Smooth muscle cell (in vitro differentiated cells): Measurements from ENCODE around the gene MYLK. TPM values are rescaled to one million over a fixed set of nuclear protein-coding genes. Genes with fewer than 3 reads are reported as not detected.

Experiments used
- DNase-seq: peaks from one replicate; lab custom pipeline; 2025; ENCODE audit not compliant: unreplicated experiment; lab: John Stamatoyannopoulos, UW
- H2AFZ ChIP-seq: fragments of 200-600 bp; sonication (generic); 2 replicates; pipeline ENCODE4 v1.6.0; 2016; ENCODE audit warnings: antibody characterized with exemption, low read depth, mild to moderate bottlenecking
- H3F3A ChIP-seq: fragments of 200-600 bp; sonication (generic); 2 replicates; pipeline ENCODE4 v1.6.0; 2017; ENCODE audit warnings: antibody characterized with exemption, low read depth
- H3K27ac ChIP-seq: fragments of 200-600 bp; sonication (generic); 2 replicates; pipeline ENCODE4 v1.5.1; 2016; ENCODE audit warnings: low read depth, mild to moderate bottlenecking
- H3K27me3 ChIP-seq: fragments of 200-600 bp; sonication (generic); 2 replicates; pipeline ENCODE4 v1.6.1; 2016; ENCODE audit warnings: low read depth, mild to moderate bottlenecking
- H3K36me3 ChIP-seq: fragments of 200-600 bp; sonication (generic); 2 replicates; pipeline ENCODE4 v1.5.1; 2016; ENCODE audit warnings: low read depth
- H3K4me1 ChIP-seq: fragments of 200-600 bp; sonication (generic); 2 replicates; pipeline ENCODE4 v1.5.1; 2016; ENCODE audit warnings: low read depth
- H3K4me2 ChIP-seq: fragments of 200-600 bp; sonication (generic); 2 replicates; pipeline ENCODE4 v1.6.0; 2016; ENCODE audit warnings: mild to moderate bottlenecking
- H3K4me3 ChIP-seq: fragments of 200-600 bp; sonication (generic); 2 replicates; pipeline ENCODE4 v1.5.1; 2016; ENCODE audit warnings: mild to moderate bottlenecking
- H3K79me2 ChIP-seq: fragments of 200-600 bp; sonication (generic); 2 replicates; pipeline ENCODE4 v1.6.0; 2016; ENCODE audit warnings: low read depth, mild to moderate bottlenecking
- H3K9ac ChIP-seq: fragments of 200-600 bp; sonication (generic); 2 replicates; pipeline ENCODE4 v1.6.0; 2016; ENCODE audit warnings: low read depth
- H3K9me3 ChIP-seq: fragments of 200-600 bp; sonication (generic); replicated peaks from 2 replicates; pipeline ENCODE4 v1.5.1; 2016; ENCODE audit warnings: low read depth
- H4K20me1 ChIP-seq: fragments of 200-600 bp; sonication (generic); 2 replicates; pipeline ENCODE4 v1.6.0; 2016; ENCODE audit warnings: low read depth
- CTCF ChIP-seq: fragments of 200-600 bp; sonication (generic); IDR thresholded peaks from 2 replicates; pipeline ENCODE4 v1.5.1; 2017; ENCODE audit warnings: borderline replicate concordance, mild to moderate bottlenecking, antibody characterized with exemption; ENCODE audit not compliant: insufficient read depth, poor library complexity, severe bottlenecking
- WGBS: methylation state at CpG from one replicate; pipeline ENCODE4 v1.1.7; 2016; ENCODE audit warnings: low lambda C conversion rate; 5-methylcytosine and 5-hydroxymethylcytosine counted together
- polyA plus RNA-seq: library from polyadenylated mRNA; unstranded; fragments of >200 nt; fragmentation: Nextera tagmentation; extraction: Ambion mirVana; gene quantifications from 2 replicates; pipeline ENCODE4 v1.2.1, GENCODE V29; 2016
- total RNA-seq: library from RNA; depleted of rRNA; stranded (reverse); fragments of >200 nt; gene quantifications from 2 replicates; pipeline ENCODE4 v1.2.3, GENCODE V29; 2014

The MYLK gene
- total and polyA plus RNA-seq, 2 experiments from 2014 or later = 13.6 to 25.5 TPM

GRCh38 chr3:123800362-123800682 lies 83.8 kb downstream of the MYLK start:
- Histone ChIP-seq H3K27me3 (no peaks in the 10 kb centered on the region), H4K20me1 (no peaks in the 10 kb centered on the region), H3K27ac (no peak overlapping the region), H3F3A (no peaks in the 10 kb centered on the region), H3K4me3 (no peak overlapping the region), H3K36me3 (no peaks in the 10 kb centered on the region), H3K79me2 (no peaks in the 10 kb centered on the region), H3K9ac (no peak overlapping the region), H3K9me3 (no peaks in the 10 kb centered on the region), H3K4me1 (peaks cover 26% of the 10 kb centered on the region), H3K4me2 (no peak overlapping the region), H2AFZ (no peak overlapping the region)
- no peak for DNase-seq
- 70% methylated on average over 2 of the region's 2 CpGs for WGBS
- TF ChIP-seq CTCF = no peak

- no peak for DNase-seq
- H3K36me3 ChIP-seq = no peaks in the 10 kb centered on the region
- no peaks in the 10 kb centered on the region for H3F3A ChIP-seq
- H2AFZ ChIP-seq = no peak overlapping the region
- H3K4me3 ChIP-seq = no peak overlapping the region
- no peaks in the 10 kb centered on the region for H3K9me3 ChIP-seq
- no peaks in the 10 kb centered on the region for H4K20me1 ChIP-seq
- H3K79me2 ChIP-seq = no peaks in the 10 kb centered on the region
- H3K27me3 ChIP-seq = no peaks in the 10 kb centered on the region
- no peak for TF ChIP-seq CTCF
- H3K27ac ChIP-seq = no peak overlapping the region
- 70% methylated on average over 22 of the region's 22 CpGs for WGBS
- H3K4me1 ChIP-seq = peaks cover 26% of the 10 kb centered on the region
- no peak overlapping the region for H3K4me2 ChIP-seq
- no peak overlapping the region for H3K9ac ChIP-seq
These were observed 84.4 kb downstream of the MYLK start for GRCh38 chr3:123799544-123800361.

- H3K4me1 ChIP-seq = peaks cover 26% of the 10 kb centered on the region
- no peak overlapping the region for H2AFZ ChIP-seq
- H3K27ac ChIP-seq = no peak overlapping the region
- no peak for DNase-seq
- no peaks in the 10 kb centered on the region for H3K27me3 ChIP-seq
- no peak for TF ChIP-seq CTCF
- H3K4me2 ChIP-seq = no peak overlapping the region
- H3K9ac ChIP-seq = no peak overlapping the region
- no peaks in the 10 kb centered on the region for H3K79me2 ChIP-seq
- WGBS = 91% methylated on average over 4 of the region's 4 CpGs
- H3K36me3 ChIP-seq = no peaks in the 10 kb centered on the region
- no peaks in the 10 kb centered on the region for H4K20me1 ChIP-seq
- H3K9me3 ChIP-seq = no peaks in the 10 kb centered on the region
- no peaks in the 10 kb centered on the region for H3F3A ChIP-seq
- no peak overlapping the region for H3K4me3 ChIP-seq
These were observed 85.6 kb downstream of the MYLK start for GRCh38 chr3:123798550-123798949.
